ENCODE measurements around the gene RAI2. TPM values are rescaled to one million over a fixed set of nuclear protein-coding genes. Genes with fewer than 3 reads are reported as not detected.
"Not testable (repeated sequence)": the region's sequence is repeated elsewhere in the genome, so short reads cannot be mapped to it uniquely, and the experiment has no call there.

Gene RAI2
- total RNA-seq, 1 donor: not detected

GRCh38 chrX:17801431-17801830 is 59.7 kb downstream of the RAI2 start:
- no peak overlapping the region for H3K4me3 ChIP-seq (ENCODE audit: low read depth, low read length)
- TF ChIP-seq, protein P1, sequence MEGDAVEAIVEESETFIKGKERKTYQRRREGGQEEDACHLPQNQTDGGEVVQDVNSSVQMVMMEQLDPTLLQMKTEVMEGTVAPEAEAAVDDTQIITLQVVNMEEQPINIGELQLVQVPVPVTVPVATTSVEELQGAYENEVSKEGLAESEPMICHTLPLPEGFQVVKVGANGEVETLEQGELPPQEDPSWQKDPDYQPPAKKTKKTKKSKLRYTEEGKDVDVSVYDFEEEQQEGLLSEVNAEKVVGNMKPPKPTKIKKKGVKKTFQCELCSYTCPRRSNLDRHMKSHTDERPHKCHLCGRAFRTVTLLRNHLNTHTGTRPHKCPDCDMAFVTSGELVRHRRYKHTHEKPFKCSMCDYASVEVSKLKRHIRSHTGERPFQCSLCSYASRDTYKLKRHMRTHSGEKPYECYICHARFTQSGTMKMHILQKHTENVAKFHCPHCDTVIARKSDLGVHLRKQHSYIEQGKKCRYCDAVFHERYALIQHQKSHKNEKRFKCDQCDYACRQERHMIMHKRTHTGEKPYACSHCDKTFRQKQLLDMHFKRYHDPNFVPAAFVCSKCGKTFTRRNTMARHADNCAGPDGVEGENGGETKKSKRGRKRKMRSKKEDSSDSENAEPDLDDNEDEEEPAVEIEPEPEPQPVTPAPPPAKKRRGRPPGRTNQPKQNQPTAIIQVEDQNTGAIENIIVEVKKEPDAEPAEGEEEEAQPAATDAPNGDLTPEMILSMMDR (IDR thresholded peaks at IDR 0.05; ENCODE audit: insufficient read depth, low read depth, low read length): no peak
- DNase-seq (ENCODE audit: low read depth): no peak

DNA sequence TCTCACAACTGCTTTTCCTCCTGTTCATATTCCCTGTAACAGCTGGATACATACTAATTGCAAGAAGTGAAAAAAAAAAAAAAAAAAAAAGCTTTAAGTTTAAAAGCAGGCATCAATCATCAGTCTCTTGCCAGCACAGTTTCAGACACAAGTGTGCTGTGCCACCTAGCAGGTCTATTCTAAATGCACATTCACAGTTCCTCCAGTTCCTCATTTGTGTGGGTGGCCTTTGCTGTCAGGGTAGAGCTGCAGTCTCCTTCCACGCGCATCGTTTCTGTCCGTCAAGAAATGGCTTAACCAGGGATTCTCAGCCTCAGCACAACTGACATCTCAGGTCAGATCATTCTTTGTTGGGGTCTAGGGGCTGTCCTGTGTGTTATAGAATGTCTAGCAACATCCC is 62.2 kb downstream of the RAI2 start:
- H3K4me3 ChIP-seq (ENCODE audit: low read depth, low read length): no peak overlapping the region
- TF ChIP-seq, protein P1 (IDR thresholded peaks at IDR 0.05; ENCODE audit: insufficient read depth, low read depth, low read length): no peak
- no peak for DNase-seq (ENCODE audit: low read depth)

DNA sequence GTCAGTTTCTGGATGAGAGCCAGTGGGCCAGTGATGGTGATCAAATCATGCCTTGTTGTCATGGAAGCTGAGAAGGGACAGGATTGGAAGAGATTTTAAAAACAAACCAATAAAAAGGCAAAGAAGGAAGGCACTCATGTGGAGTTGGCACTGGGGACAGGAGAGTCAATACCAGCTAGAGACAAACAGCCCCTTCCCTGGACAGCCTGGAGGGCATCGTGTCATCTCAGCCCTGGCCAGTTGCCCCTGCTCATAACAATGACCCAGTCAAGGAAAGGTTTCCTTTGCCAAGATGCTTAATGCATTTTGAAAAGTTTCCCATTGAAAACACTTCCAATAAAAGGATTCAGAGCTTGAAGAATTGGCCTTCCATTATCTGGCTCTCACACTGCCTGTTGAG is 68.3 kb downstream of the RAI2 start:
- no peak for DNase-seq (ENCODE audit: low read depth)
- TF ChIP-seq, protein P1 (IDR thresholded peaks at IDR 0.05; ENCODE audit: insufficient read depth, low read depth, low read length): no peak
- H3K4me3 ChIP-seq (ENCODE audit: low read depth, low read length): no peak overlapping the region

GRCh38 chrX:17788956-17789562 is 72.0 kb downstream of the RAI2 start:
- no peak overlapping the region for H3K4me3 ChIP-seq (ENCODE audit: low read depth, low read length)
- no peak for DNase-seq (ENCODE audit: low read depth)
- TF ChIP-seq, protein P1 (IDR thresholded peaks at IDR 0.05; ENCODE audit: insufficient read depth, low read depth, low read length): no peak

DNA sequence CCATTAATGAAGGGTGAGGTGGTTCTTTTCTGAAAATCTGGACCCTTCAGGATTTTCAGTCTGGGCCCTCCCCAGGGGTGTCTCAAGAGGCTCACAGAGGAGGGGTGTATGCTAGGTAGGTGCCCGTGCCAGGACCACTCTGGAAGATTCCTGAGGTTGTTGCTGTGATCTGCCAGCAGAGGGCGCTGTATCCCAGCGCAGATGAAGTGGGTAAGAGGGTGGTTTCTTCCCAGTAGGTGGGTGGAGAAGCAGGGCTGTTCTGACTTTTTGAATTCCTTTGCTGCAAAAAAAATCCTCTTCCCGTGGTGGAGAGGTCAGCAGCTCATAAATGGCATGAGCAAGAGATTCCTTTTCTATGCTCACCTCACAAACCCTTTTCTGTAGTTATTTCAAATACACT is 72.7 kb downstream of the RAI2 start:
- TF ChIP-seq, protein P1 (IDR thresholded peaks at IDR 0.05; ENCODE audit: insufficient read depth, low read depth, low read length): peak; percentile 62
- peak; percentile 22 for DNase-seq (ENCODE audit: low read depth)
- H3K4me3 ChIP-seq (ENCODE audit: low read depth, low read length): no peak overlapping the region

DNA sequence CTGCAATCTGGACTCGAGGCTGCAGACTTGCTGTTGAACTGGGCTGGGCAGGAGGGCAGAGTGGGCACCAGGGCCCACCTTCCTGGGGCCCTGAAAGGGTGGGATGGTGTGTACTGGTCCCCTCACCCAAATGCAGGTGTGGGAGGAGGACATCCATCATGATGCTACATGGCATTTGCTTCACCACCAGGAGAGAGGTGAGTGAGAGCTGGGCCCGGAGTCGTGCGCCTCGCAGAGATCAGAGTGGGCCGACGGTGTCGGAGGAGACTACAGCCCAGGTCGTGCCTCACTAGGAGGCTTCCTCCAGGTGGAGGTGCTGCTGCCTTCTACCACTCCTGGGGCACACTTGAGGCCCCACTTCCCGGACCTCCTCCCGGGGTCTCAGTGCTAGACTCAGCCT is 73.5 kb downstream of the RAI2 start:
- no peak overlapping the region for H3K4me3 ChIP-seq (ENCODE audit: low read depth, low read length)
- no peak for DNase-seq (ENCODE audit: low read depth)
- TF ChIP-seq, protein P1 (IDR thresholded peaks at IDR 0.05; ENCODE audit: insufficient read depth, low read depth, low read length): no peak

DNA sequence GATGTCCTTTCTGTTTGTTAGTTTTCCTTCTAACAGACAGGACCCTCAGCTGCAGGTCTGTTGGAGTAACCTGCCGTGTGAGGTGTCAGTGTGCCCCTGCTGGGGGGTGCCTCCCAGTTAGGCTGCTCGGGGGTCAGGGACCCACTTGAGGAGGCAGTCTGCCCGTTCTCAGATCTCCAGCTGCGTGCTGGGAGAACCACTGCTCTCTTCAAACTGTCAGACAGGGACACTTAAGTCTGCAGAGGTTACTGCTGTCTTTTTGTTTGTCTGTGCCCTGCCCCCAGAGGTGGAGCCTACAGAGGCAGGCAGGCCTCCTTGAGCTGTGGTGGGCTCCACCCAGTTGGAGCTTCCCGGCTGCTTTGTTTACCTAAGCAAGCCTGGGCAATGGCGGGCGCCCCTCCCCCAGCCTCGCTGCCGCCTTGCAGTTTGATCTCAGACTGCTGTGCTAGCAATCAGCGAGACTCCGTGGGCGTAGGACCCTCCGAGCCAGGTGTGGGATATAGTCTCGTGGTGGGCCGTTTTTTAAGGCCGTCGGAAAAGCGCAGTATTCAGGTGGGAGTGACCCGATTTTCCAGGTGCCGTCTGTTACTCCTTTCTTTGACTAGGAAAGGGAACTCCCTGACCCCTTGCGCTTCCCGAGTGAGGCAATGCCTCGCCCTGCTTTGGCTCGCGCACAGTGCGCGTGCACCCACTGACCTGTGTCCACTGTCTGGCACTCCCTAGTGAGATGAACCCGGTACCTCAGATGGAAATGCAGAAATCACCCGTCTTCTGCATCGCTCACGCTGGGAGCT is 74.3 kb downstream of the RAI2 start:
- DNase-seq (ENCODE audit: low read depth): not testable (repeated sequence)
- peak overlapping the region; percentile 29 for H3K4me3 ChIP-seq (ENCODE audit: low read depth, low read length)

Data from fibroblast of villous mesenchyme (primary cell).